Progenitor cell of endocrine pancreas (in vitro differentiated cells): ENCODE data around the gene RCBTB1. TPM values are rescaled to one million over a fixed set of nuclear protein-coding genes. Genes with fewer than 3 reads are reported as not detected.

Experiments used
- DNase-seq: peaks from one replicate; pipeline ENCODE4 v3.0.0; 2021; ENCODE audit warnings: low spot score; ENCODE audit not compliant: unreplicated experiment
- H3K27ac Mint-ChIP-seq: 2 replicates; pipeline ENCODE4 v1.8.0; 2021; ENCODE audit warnings: mild to moderate bottlenecking, moderate library complexity, mixed read lengths
- H3K27me3 Mint-ChIP-seq: 2 replicates; pipeline ENCODE4 v1.8.0; 2021; ENCODE audit warnings: mixed read lengths
- H3K36me3 Mint-ChIP-seq: 2 replicates; pipeline ENCODE4 v1.8.0; 2022; ENCODE audit warnings: mixed read lengths; ENCODE audit not compliant: insufficient read depth
- H3K4me1 Mint-ChIP-seq: 2 replicates; pipeline ENCODE4 v1.8.0; 2021; ENCODE audit warnings: low read depth, mixed read lengths
- H3K4me3 Mint-ChIP-seq: 2 replicates; pipeline ENCODE4 v1.8.0; 2021; ENCODE audit warnings: low read depth, mild to moderate bottlenecking, moderate library complexity, mixed read lengths
- H3K9me3 Mint-ChIP-seq: 2 replicates; pipeline ENCODE4 v1.8.0; 2021; ENCODE audit warnings: low read depth, mixed read lengths
- total RNA-seq: library from RNA; stranded (reverse); gene quantifications from 2 replicates; pipeline ENCODE4 v1.2.1, GENCODE V29; 2021
- TF ChIP-seq, protein P1 (sequence below): fragments of 200-600 bp; sonication (generic); IDR thresholded peaks from one replicate; pipeline ENCODE4 v1.5.0; 2021; ENCODE audit warnings: antibody characterized with exemption, mild to moderate bottlenecking; ENCODE audit not compliant: unreplicated experiment

The RCBTB1 gene
- total RNA-seq, 1 donor from 2014 or later = 29.8 TPM

DNA sequence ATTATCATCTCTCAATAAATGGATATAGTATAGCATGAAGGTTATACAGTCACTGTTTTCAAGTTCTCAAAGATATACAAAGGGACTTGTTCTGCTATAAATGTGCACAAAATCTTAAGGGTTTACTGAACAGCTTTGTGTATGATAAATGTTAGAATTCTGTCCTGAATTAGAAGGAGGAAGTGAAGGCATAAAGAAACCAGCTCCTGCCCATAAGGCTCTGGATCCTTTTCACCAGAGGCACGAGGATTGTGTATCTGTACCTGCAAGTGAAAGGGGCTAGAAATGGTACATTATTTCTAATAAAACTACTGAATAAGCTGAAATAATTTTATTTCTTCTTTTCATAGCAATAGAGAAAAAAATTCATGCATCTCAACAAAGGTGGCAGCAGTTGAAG is 57.2 kb downstream of the RCBTB1 start:
- DNase-seq = no peak
- Mint-ChIP-seq H3K4me1 (no peaks in the 10 kb centered on the region), H3K4me3 (no peak overlapping the region), H3K9me3 (no peaks in the 10 kb centered on the region), H3K36me3 (peaks cover 16% of the 10 kb centered on the region), H3K27ac (no peak overlapping the region), H3K27me3 (no peaks in the 10 kb centered on the region)
- TF ChIP-seq, protein P1, sequence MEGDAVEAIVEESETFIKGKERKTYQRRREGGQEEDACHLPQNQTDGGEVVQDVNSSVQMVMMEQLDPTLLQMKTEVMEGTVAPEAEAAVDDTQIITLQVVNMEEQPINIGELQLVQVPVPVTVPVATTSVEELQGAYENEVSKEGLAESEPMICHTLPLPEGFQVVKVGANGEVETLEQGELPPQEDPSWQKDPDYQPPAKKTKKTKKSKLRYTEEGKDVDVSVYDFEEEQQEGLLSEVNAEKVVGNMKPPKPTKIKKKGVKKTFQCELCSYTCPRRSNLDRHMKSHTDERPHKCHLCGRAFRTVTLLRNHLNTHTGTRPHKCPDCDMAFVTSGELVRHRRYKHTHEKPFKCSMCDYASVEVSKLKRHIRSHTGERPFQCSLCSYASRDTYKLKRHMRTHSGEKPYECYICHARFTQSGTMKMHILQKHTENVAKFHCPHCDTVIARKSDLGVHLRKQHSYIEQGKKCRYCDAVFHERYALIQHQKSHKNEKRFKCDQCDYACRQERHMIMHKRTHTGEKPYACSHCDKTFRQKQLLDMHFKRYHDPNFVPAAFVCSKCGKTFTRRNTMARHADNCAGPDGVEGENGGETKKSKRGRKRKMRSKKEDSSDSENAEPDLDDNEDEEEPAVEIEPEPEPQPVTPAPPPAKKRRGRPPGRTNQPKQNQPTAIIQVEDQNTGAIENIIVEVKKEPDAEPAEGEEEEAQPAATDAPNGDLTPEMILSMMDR = no peak

DNA sequence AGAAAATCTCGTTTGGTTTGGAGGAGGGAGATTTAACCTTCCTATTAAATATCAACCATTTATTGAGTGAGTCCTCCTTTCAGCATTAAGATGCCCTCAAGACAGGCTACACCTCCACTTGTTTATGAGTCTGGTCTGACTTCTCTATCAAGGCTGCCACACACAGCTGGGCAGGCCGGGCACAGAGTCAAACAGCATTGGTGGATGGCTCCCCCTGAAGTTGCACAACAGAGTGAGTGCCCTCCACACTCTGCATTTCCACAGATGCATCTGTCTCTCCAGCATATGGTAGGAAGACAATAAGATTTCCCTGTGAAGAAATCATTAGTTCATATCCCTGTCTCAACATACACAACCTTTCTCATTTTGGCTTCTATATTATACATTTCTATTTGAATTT is 58.2 kb downstream of the RCBTB1 start:
- Mint-ChIP-seq H3K4me1 (no peaks in the 10 kb centered on the region), H3K27me3 (no peaks in the 10 kb centered on the region), H3K27ac (no peak overlapping the region), H3K4me3 (no peak overlapping the region), H3K9me3 (no peaks in the 10 kb centered on the region), H3K36me3 (peaks cover 10% of the 10 kb centered on the region)
- DNase-seq = no peak
- TF ChIP-seq, protein P1 = no peak

DNA sequence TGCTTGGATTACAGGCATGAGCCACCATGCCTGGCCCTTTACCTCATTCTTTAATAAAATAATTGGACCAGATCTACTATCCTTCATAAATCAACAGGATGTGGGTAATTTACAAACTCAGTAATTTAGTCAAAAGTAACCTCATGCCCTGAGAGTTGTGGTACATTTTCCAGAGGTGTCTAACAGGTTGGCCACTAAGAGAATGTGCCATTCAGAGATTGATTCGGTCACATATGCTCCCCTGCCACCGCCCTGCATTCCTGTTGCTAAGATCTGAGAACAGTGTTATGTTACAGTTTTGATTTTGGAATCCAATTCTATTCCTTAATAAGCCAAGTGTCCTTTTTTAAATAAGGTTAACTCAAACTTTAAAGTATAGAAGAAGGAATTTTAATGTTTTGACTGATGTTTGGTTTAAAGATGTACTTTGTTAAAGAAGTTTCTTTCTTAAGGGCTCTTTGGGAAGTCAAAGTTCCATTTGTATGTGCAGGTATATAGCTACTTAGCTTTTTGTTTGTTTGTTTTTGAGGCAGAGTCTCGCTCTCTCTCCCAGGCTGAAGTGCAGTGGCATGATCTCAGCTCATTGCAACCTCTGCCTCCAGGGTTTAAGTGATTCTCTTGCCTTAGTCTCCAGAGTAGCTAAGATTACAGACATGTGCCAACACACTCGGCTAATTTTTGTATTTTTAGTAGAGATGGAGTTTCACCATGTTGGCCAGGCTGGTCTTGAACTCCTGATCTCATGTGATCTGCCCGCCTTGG is 60.4 kb downstream of the RCBTB1 start:
- Mint-ChIP-seq H3K27me3 (no peaks in the 10 kb centered on the region), H3K36me3 (peaks cover 6% of the 10 kb centered on the region), H3K4me1 (no peaks in the 10 kb centered on the region), H3K27ac (peak overlapping the region; percentile 29), H3K9me3 (no peaks in the 10 kb centered on the region), H3K4me3 (no peak overlapping the region)
- no peak for DNase-seq
- TF ChIP-seq, protein P1 = no peak

DNA sequence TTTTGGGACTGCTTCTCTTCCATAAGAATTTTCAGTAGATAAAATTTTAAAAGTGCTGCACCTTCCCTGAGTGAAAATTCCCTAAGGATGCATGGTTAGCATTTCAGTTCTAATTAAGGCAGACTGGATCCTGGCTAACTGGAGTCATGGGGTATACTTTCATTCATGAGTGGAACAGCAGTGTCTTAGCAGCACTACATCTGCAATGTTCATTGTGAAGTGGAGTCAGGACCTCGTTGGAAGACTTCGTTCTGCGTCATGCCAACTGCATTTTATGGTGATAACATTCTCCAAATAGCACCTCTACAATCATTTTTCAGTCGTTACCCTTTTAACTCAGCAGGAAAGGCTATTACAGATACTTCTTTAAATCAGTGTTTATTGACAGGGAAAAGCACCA is 64.1 kb downstream of the RCBTB1 start:
- H3K27me3 Mint-ChIP-seq = no peaks in the 10 kb centered on the region
- no peak overlapping the region for H3K4me3 Mint-ChIP-seq
- TF ChIP-seq, protein P1 = no peak
- DNase-seq = no peak
- H3K27ac Mint-ChIP-seq = no peak overlapping the region
- H3K9me3 Mint-ChIP-seq = no peaks in the 10 kb centered on the region
- H3K36me3 Mint-ChIP-seq = peaks cover 9% of the 10 kb centered on the region
- no peaks in the 10 kb centered on the region for H3K4me1 Mint-ChIP-seq

DNA sequence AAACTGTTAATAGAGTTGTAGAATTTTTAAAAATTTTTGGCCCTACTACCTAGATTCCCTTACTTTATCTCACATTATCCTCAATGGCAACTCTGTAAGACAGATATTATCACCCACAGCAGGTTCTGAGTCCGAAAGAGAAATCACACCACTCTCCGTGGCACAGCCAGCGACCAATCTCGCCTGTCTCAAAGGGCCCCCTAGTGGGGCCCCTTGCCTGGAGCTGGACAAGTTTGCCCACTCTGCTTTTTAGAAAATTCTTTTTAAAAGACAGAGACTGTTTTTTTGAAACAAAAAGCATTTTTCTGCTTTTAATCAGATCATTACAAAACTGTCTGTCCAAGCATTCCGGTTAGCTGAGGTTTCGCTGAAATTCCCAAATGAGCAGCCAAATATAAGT is 67.9 kb downstream of the RCBTB1 start:
- no peaks in the 10 kb centered on the region for H3K27me3 Mint-ChIP-seq
- TF ChIP-seq, protein P1 = peak; percentile 50
- DNase-seq = no peak

More for the DNA sequence above, 67.9 kb downstream of the RCBTB1 start:
- Mint-ChIP-seq H3K9me3 (no peaks in the 10 kb centered on the region), H3K27ac (no peak overlapping the region), H3K4me3 (no peak overlapping the region), H3K36me3 (peaks cover 16% of the 10 kb centered on the region), H3K4me1 (no peaks in the 10 kb centered on the region)
